H9 (cell line): ENCODE results near the gene PARD3. TPM values are rescaled to one million over a fixed set of nuclear protein-coding genes. Genes with fewer than 3 reads are reported as not detected.

ENCODE experiments used
- DNase-seq: peaks from one replicate; pipeline ENCODE4 v3.0.0-alpha.2; 2017
- H2AFZ ChIP-seq: one replicate; pipeline ENCODE4 v1.6.1; 2013; ENCODE audit warnings: mild to moderate bottlenecking, low read length, control low read depth, moderate library complexity
- H2AK5ac ChIP-seq: 2 replicates; pipeline ENCODE4 v1.6.1; 2013; ENCODE audit warnings: low read length, control low read depth, mixed read lengths; ENCODE audit not compliant: insufficient read length
- H2BK120ac ChIP-seq: one replicate; pipeline ENCODE4 v1.6.1; 2013; ENCODE audit warnings: low read depth, mild to moderate bottlenecking, low read length, control low read depth, inconsistent platforms; ENCODE audit not compliant: poor library complexity, severe bottlenecking
- H2BK12ac ChIP-seq: 2 replicates; pipeline ENCODE4 v1.6.1; 2013; ENCODE audit warnings: low read length, control low read depth, mixed read lengths, low read depth; ENCODE audit not compliant: insufficient read length
- H2BK15ac ChIP-seq: 2 replicates; pipeline ENCODE4 v1.6.1; 2013; ENCODE audit warnings: low read depth, low read length, control low read depth
- H2BK20ac ChIP-seq: one replicate; pipeline ENCODE4 v1.6.1; 2013; ENCODE audit warnings: low read depth, mild to moderate bottlenecking, low read length, control low read depth, inconsistent platforms; ENCODE audit not compliant: poor library complexity, severe bottlenecking
- H2BK5ac ChIP-seq: 2 replicates; pipeline ENCODE4 v1.6.1; 2013; ENCODE audit warnings: low read length, control low read depth, mixed read lengths; ENCODE audit not compliant: insufficient read length
- H3K14ac ChIP-seq: 2 replicates; pipeline ENCODE4 v1.6.1; 2013; ENCODE audit warnings: low read length, control low read depth; ENCODE audit not compliant: insufficient read depth
- H3K18ac ChIP-seq: 2 replicates; pipeline ENCODE4 v1.6.1; 2013; ENCODE audit warnings: low read depth, mild to moderate bottlenecking, mixed read lengths, low read length, control low read depth; ENCODE audit not compliant: insufficient read length
- H3K23ac ChIP-seq: 2 replicates; pipeline ENCODE4 v1.6.1; 2013; ENCODE audit warnings: low read length, control low read depth, mixed read lengths, low read depth; ENCODE audit not compliant: insufficient read length
- H3K23me2 ChIP-seq: 2 replicates; pipeline ENCODE4 v1.6.1; 2013; ENCODE audit warnings: low read depth, mild to moderate bottlenecking, mixed read lengths, low read length, control low read depth; ENCODE audit not compliant: insufficient read length, poor library complexity, severe bottlenecking
- H3K27ac ChIP-seq: 2 replicates; pipeline ENCODE4 v1.5.1; 2013; ENCODE audit warnings: low read length, control low read depth, mixed read lengths, low read depth; ENCODE audit not compliant: insufficient read length
- H3K27me3 ChIP-seq: 2 replicates; pipeline ENCODE4 v1.6.1; 2013; ENCODE audit warnings: low read length, control low read depth, inconsistent platforms; ENCODE audit not compliant: insufficient read depth
- H3K4ac ChIP-seq: 2 replicates; pipeline ENCODE4 v1.6.1; 2013; ENCODE audit warnings: low read depth, mild to moderate bottlenecking, control low read depth, inconsistent platforms, low read length, moderate library complexity
- H3K4me1 ChIP-seq: 2 replicates; pipeline ENCODE4 v1.6.1; 2013; ENCODE audit warnings: low read length, control low read depth, inconsistent platforms; ENCODE audit not compliant: insufficient read depth
- H3K4me2 ChIP-seq: 2 replicates; pipeline ENCODE4 v1.6.1; 2013; ENCODE audit warnings: low read length, control low read depth, mixed read lengths; ENCODE audit not compliant: insufficient read length, insufficient read depth
- H3K56ac ChIP-seq: 2 replicates; pipeline ENCODE4 v1.6.1; 2013; ENCODE audit warnings: low read depth, mild to moderate bottlenecking, mixed read lengths, low read length, control low read depth; ENCODE audit not compliant: insufficient read length
- H3K79me1 ChIP-seq: 2 replicates; pipeline ENCODE4 v1.6.1; 2013; ENCODE audit warnings: low read depth, mild to moderate bottlenecking, moderate library complexity, low read length, control low read depth, inconsistent platforms; ENCODE audit not compliant: insufficient read depth, poor library complexity, severe bottlenecking
- H3K79me2 ChIP-seq: 2 replicates; pipeline ENCODE4 v1.6.1; 2013; ENCODE audit warnings: low read length, control low read depth, inconsistent platforms; ENCODE audit not compliant: insufficient read depth
- H3K9ac ChIP-seq: 2 replicates; pipeline ENCODE4 v1.6.1; 2013; ENCODE audit warnings: low read length, control low read depth, mixed read lengths; ENCODE audit not compliant: insufficient read length; ENCODE audit errors: extremely low read depth
- H3K9me3 ChIP-seq: one replicate; pipeline ENCODE4 v1.6.1; 2013; ENCODE audit warnings: low read depth, low read length, inconsistent platforms; ENCODE audit not compliant: control insufficient read depth
- H3T11ph ChIP-seq: one replicate; pipeline ENCODE4 v1.6.1; 2013; ENCODE audit warnings: mild to moderate bottlenecking, low read length, control low read depth, inconsistent platforms
- H4K20me1 ChIP-seq: one replicate; pipeline ENCODE4 v1.6.1; 2013; ENCODE audit not compliant: control insufficient read depth, insufficient read length, insufficient read depth
- H4K5ac ChIP-seq: 2 replicates; pipeline ENCODE4 v1.6.1; 2013; ENCODE audit warnings: low read depth, mild to moderate bottlenecking, mixed read lengths, low read length, control low read depth; ENCODE audit not compliant: insufficient read length
- H4K8ac ChIP-seq: replicated peaks from 2 replicates; pipeline ENCODE4 v1.6.1; 2013; ENCODE audit warnings: low read length, control low read depth, mixed read lengths, low read depth; ENCODE audit not compliant: insufficient read length
- H4K91ac ChIP-seq: 2 replicates; pipeline ENCODE4 v1.6.1; 2013; ENCODE audit warnings: low read depth, mild to moderate bottlenecking, moderate library complexity, mixed read lengths, low read length, control low read depth; ENCODE audit not compliant: insufficient read length
- H3K27ac Mint-ChIP-seq, 3 experiments: 2 replicates in 2 of 3; 3 replicates in 1 of 3; pipeline ENCODE4 v1.8.0; 2020 to 2021; ENCODE audit warnings: mixed read lengths in 3 of 3, mild to moderate bottlenecking in 1 of 3, moderate library complexity in 1 of 3
- H3K27me3 Mint-ChIP-seq: 2 replicates; pipeline ENCODE4 v1.8.0; 2021; ENCODE audit warnings: low read depth, mild to moderate bottlenecking, moderate library complexity, mixed read lengths
- H3K36me3 Mint-ChIP-seq, 3 experiments: 2 replicates in 2 of 3; 3 replicates in 1 of 3; pipeline ENCODE4 v1.8.0; 2020 to 2021; ENCODE audit warnings: low read depth in 3 of 3, mixed read lengths in 3 of 3; ENCODE audit not compliant: insufficient read depth in 1 of 3
- H3K4me1 Mint-ChIP-seq, 2 experiments: 2 replicates each; pipeline ENCODE4 v1.8.0; 2020; ENCODE audit warnings: mixed read lengths in 2 of 2
- H3K4me3 Mint-ChIP-seq, 2 experiments: 2 replicates in 1 of 2; 3 replicates in 1 of 2; pipeline ENCODE4 v1.8.0; 2020 to 2021; ENCODE audit warnings: mild to moderate bottlenecking in 2 of 2, mixed read lengths in 2 of 2, moderate library complexity in 1 of 2
- H3K9me3 Mint-ChIP-seq, 2 experiments: 2 replicates in 1 of 2; 3 replicates in 1 of 2; pipeline ENCODE4 v1.8.0; 2020; ENCODE audit warnings: mild to moderate bottlenecking in 2 of 2, mixed read lengths in 2 of 2, moderate library complexity in 1 of 2
- CTCF ChIP-seq: fragments of 200-600 bp; sonication (generic); conservative IDR thresholded peaks from 3 replicates; pipeline ENCODE4 v1.8.0; 2021; ENCODE audit warnings: antibody characterized with exemption, mild to moderate bottlenecking
- WGBS: extraction: QIAGEN DNeasy Blood & Tissue Kit; methylation state at CpG from one replicate; pipeline ENCODE4 v1.1.7; 2013; ENCODE audit warnings: missing lambda C conversion rate, low lambda C conversion rate, mixed read lengths; ENCODE audit not compliant: insufficient read length; ENCODE audit errors: extremely low coverage; 5-methylcytosine and 5-hydroxymethylcytosine counted together
- total RNA-seq: library from RNA; stranded (reverse); gene quantifications from 2 replicates; pipeline ENCODE4 v1.2.1, GENCODE V29; 2021

PARD3 gene
- total RNA-seq, 1 experiment from 2014 or later: 44.7 TPM

GRCh38 chr10:34111179-34111578 is 703.9 kb downstream of the PARD3 start:
- Histone ChIP-seq H3K9me3 (no peaks in the 10 kb centered on the region), H3K14ac (no peak overlapping the region), H3K9ac (no peak overlapping the region), H3K23me2 (no peaks in the 10 kb centered on the region), H3K23ac (no peak overlapping the region), H3K18ac (no peak overlapping the region), H3K27me3 (no peaks in the 10 kb centered on the region), H4K20me1 (no peaks in the 10 kb centered on the region), H3K79me1 (no peaks in the 10 kb centered on the region), H2BK120ac (no peak overlapping the region), H3K79me2 (no peaks in the 10 kb centered on the region), H2AK5ac (no peak overlapping the region), H4K8ac (no peak overlapping the region), H3K4me1 (peaks cover 2% of the 10 kb centered on the region), H3K56ac (no peak overlapping the region), H2BK15ac (no peak overlapping the region), H2AFZ (no peak overlapping the region), H2BK5ac (no peak overlapping the region), H3K4me2 (no peak overlapping the region), H2BK12ac (no peak overlapping the region), H4K91ac (no peak overlapping the region), H4K5ac (no peak overlapping the region), H3T11ph (no peak overlapping the region), H3K27ac (no peak overlapping the region), H2BK20ac (no peak overlapping the region), H3K4ac (no peak overlapping the region)
- no peak for DNase-seq
- H3K27ac Mint-ChIP-seq: no peak overlapping the region; a peak in 1 of 7 replicates
- peaks cover 0 to 3% (median 0%) of the 10 kb centered on the region in 3 experiments; a peak in 2 of 7 replicates for H3K36me3 Mint-ChIP-seq
- H3K9me3 Mint-ChIP-seq: no peaks in the 10 kb centered on the region
- H3K4me3 Mint-ChIP-seq: no peak overlapping the region
- TF ChIP-seq CTCF: no peak
- H3K4me1 Mint-ChIP-seq: peaks cover 14 to 19% of the 10 kb centered on the region in 2 experiments
- H3K27me3 Mint-ChIP-seq: no peaks in the 10 kb centered on the region; the same call in 1 of the 2 replicates
- no CpG with 5 or more reads among the region's 10 CpGs for WGBS
